Activated T-helper 17 cell treated with anti-CD3 and anti-CD28 coated beads, Interleukin-2, amount 50 U/mL, for 72 hours (primary cell): Measurements from ENCODE around the gene NEGR1. TPM values are rescaled to one million over a fixed set of nuclear protein-coding genes. Genes with fewer than 3 reads are reported as not detected.
"Not testable (repeated sequence)": the region's sequence is repeated elsewhere in the genome, so short reads cannot be mapped to it uniquely, and the experiment has no call there.

ENCODE experiments used
- ATAC-seq: fragments of 150-1000 bp; cut with Tn5 transposase; replicated peaks from 2 replicates; pipeline ENCODE4 v1.10.0; 2021; ENCODE audit warnings: mild to moderate bottlenecking, moderate library complexity
- H3K27ac Mint-ChIP-seq: one replicate; pipeline ENCODE4 v1.8.0; 2022; ENCODE audit warnings: mixed read lengths
- H3K27me3 Mint-ChIP-seq: one replicate; pipeline ENCODE4 v1.8.0; 2022; ENCODE audit warnings: mixed read lengths
- H3K36me3 Mint-ChIP-seq: one replicate; pipeline ENCODE4 v1.8.0; 2022; ENCODE audit warnings: low read depth, mild to moderate bottlenecking, mixed read lengths
- H3K4me1 Mint-ChIP-seq: one replicate; pipeline ENCODE4 v1.8.0; 2022; ENCODE audit warnings: mixed read lengths
- H3K4me3 Mint-ChIP-seq: one replicate; pipeline ENCODE4 v1.8.0; 2022; ENCODE audit warnings: mild to moderate bottlenecking, mixed read lengths
- H3K9me3 Mint-ChIP-seq: one replicate; pipeline ENCODE4 v1.8.0; 2022; ENCODE audit warnings: mixed read lengths
- total RNA-seq, 2 donors: library from RNA; stranded (reverse); gene quantifications; one replicate each; pipeline ENCODE4 v1.2.3, GENCODE V29; 2022

NEGR1 gene
- total RNA-seq, 2 donors from 2014 or later = not detected

DNA sequence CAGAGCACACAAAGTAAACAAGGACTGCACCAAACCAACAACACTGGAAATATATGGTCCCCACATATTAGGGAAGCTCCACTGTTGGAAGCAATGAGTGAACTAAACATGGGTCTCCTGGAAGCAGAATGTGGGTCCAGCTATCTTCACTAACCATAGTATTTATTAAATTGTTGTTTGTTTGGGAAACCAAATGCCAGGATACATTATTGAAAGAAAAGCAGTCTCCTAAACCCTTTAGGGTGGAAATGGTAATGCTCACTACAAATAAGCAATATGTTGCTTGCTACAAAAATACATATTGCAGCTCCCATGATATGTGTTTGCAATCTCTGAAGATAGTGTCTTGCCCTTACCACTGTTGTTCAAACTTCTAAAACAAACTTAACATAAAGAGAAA is 2.2 kb downstream of the NEGR1 start:
- Mint-ChIP-seq H3K36me3 (no peaks in the 10 kb centered on the region), H3K9me3 (no peaks in the 10 kb centered on the region), H3K27me3 (peaks cover 16% of the 10 kb centered on the region), H3K27ac (no peak overlapping the region), H3K4me1 (peaks cover 6% of the 10 kb centered on the region), H3K4me3 (no peak overlapping the region)
- no peak for ATAC-seq

DNA sequence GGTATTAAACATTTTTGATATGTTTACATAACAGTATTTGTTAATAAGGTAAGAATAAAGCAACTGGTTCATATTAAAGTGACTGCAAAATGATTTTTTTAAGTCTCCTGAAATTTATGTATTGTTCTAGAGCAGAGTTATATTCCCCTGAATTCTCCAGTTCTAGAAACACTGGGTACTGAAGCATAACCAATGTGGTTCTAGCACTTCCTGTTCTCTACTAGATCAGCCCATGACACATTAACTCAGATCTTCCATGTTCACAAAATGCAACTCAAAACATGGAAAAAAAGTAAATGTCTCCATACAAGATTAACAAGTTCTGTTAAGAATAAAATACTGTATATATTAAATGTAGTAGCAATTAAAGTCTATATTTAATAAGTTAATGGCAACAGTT is 3.9 kb downstream of the NEGR1 start:
- no peak for ATAC-seq
- no peak overlapping the region for H3K27ac Mint-ChIP-seq
- H3K27me3 Mint-ChIP-seq = peaks cover 16% of the 10 kb centered on the region
- no peak overlapping the region for H3K4me3 Mint-ChIP-seq
- no peaks in the 10 kb centered on the region for H3K36me3 Mint-ChIP-seq
- H3K4me1 Mint-ChIP-seq = peaks cover 6% of the 10 kb centered on the region
- no peaks in the 10 kb centered on the region for H3K9me3 Mint-ChIP-seq

DNA sequence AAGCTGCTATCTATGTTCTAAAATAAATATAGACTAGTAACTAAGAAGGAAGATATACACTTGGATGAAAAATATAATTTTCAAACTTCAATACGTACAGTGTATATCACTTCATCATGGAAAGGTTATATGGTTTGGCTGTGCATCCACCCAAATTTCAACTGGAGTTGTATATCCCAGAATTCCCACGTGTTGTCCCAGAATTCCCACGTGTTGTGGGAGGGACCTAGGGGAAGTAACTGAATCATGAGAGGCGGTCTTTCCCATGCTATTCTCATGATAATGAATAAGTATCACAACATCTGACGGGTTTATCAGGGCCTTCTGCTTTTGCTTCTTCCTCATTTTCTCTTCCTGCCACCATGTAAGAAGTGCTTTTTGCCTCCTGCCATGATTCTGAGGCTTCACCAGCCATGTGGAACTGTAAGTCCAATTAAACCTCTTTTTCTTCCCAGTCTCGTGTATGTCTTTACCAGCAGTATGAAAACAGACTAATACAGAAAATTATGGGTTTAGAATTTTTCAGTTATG is 10.7 kb downstream of the NEGR1 start:
- H3K4me3 Mint-ChIP-seq = no peak overlapping the region
- no peaks in the 10 kb centered on the region for H3K27me3 Mint-ChIP-seq
- no peaks in the 10 kb centered on the region for H3K4me1 Mint-ChIP-seq
- ATAC-seq = no peak
- no peak overlapping the region for H3K27ac Mint-ChIP-seq
- H3K36me3 Mint-ChIP-seq = no peaks in the 10 kb centered on the region
- H3K9me3 Mint-ChIP-seq = no peaks in the 10 kb centered on the region

DNA sequence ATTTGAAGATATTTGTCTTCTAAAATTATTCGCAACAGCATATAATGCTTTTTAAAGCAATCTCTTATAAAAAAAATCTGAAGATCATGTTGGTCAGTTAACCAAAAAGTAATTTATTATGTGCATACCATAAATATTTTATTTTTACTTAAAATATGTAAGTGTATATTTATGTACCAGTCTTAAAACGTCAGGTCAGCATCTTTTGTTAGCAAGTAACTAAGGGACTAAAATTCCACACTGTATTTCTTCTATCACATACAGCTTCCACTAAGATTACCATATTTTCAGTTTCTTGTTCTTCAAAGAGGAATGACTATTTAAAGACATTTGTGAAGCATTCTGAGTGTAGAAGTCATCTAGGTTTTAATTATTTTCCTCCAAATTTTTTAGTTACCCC is 19.6 kb downstream of the NEGR1 start:
- ATAC-seq = no peak
- H3K27ac Mint-ChIP-seq = no peak overlapping the region
- H3K4me1 Mint-ChIP-seq = no peaks in the 10 kb centered on the region
- no peaks in the 10 kb centered on the region for H3K36me3 Mint-ChIP-seq
- H3K27me3 Mint-ChIP-seq = no peaks in the 10 kb centered on the region
- H3K9me3 Mint-ChIP-seq = peaks cover 2% of the 10 kb centered on the region
- H3K4me3 Mint-ChIP-seq = no peak overlapping the region

DNA sequence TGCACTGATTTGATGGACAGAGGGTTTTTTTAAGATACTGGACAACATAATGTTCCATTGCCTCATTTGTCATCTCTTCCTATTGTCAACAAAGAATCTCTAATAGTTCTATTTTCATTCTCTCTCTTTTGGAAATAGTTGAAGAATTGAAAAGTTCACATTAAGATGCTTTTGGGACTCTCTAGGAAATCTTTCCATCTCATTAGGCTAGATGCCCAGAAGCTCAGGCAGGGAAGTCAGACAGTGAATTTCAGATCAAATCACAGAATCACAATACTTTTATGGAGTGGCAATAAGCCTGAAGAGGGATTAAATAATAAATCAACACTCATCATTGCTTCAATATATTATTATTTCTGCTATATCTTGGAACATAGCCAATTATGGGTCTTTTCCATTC is 29.2 kb downstream of the NEGR1 start:
- no peak for ATAC-seq
- Mint-ChIP-seq H3K27ac (no peak overlapping the region), H3K9me3 (peaks cover 8% of the 10 kb centered on the region), H3K4me3 (no peak overlapping the region), H3K4me1 (no peaks in the 10 kb centered on the region), H3K27me3 (no peaks in the 10 kb centered on the region), H3K36me3 (no peaks in the 10 kb centered on the region)

DNA sequence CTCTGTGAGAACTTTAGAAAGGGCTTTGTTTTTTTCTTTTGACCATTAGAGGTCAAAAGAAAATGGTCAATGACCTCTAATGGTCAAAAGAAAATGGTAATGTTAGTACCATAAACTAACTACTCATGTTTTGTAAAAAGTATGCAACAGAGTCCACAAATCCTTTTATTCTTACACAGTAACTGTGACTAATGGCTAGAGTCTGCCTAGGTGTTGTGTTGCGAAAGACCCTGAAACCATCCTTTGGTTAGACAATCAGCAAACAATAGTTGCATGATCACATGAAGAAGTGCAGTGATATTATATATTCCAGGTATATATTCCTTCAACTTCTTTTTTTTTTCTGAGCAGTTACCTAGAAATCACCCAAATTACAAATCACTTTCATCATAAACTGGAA is 40.9 kb downstream of the NEGR1 start:
- Mint-ChIP-seq H3K4me3 (no peak overlapping the region), H3K27me3 (no peaks in the 10 kb centered on the region), H3K9me3 (peaks cover 4% of the 10 kb centered on the region), H3K4me1 (no peaks in the 10 kb centered on the region), H3K27ac (no peak overlapping the region), H3K36me3 (no peaks in the 10 kb centered on the region)
- ATAC-seq = no peak

DNA sequence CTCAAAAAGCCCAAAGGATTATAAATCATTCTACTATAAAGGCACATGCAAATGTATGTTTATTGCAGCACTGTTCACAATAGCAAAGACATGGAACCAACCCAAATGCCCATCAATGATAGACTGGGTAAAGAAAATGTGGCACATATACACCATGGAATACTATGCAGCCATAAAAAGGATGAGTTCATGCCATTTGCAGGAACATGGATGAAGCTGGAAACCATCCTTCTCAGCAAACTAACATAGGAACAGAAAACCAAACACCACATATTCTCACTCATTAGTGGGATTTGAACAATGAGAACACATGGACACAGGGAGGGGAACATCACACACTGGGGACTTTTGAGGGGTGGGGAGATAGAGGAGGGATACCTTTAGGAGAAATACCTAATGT is 46.4 kb downstream of the NEGR1 start:
- not testable (repeated sequence) for H3K4me3 Mint-ChIP-seq, H3K27me3 Mint-ChIP-seq, H3K27ac Mint-ChIP-seq, H3K4me1 Mint-ChIP-seq, ATAC-seq, H3K36me3 Mint-ChIP-seq
- peaks cover 16% of the 10 kb centered on the region for H3K9me3 Mint-ChIP-seq

DNA sequence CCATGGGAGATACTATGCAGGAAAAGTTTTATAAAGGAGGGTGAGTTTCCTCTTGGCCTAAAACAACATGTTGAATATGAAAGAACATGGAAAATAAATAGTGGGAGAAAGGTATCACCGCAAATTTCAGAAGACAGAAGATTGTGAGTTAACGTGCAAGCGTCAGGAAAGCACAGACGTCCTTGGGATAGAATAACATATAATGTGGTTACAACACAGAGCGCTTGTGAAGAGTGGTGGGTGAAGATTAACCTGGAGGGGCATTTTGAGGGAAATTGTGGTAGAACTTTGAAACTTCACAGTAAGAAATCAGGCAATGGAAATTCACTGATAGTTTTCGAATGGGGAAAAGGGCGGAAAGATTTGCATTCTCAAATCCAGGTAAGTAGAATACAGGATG is 47.3 kb downstream of the NEGR1 start:
- Mint-ChIP-seq H3K36me3 (no peaks in the 10 kb centered on the region), H3K27ac (no peak overlapping the region), H3K27me3 (no peaks in the 10 kb centered on the region), H3K9me3 (peaks cover 14% of the 10 kb centered on the region), H3K4me3 (no peak overlapping the region), H3K4me1 (no peaks in the 10 kb centered on the region)
- ATAC-seq = no peak

DNA sequence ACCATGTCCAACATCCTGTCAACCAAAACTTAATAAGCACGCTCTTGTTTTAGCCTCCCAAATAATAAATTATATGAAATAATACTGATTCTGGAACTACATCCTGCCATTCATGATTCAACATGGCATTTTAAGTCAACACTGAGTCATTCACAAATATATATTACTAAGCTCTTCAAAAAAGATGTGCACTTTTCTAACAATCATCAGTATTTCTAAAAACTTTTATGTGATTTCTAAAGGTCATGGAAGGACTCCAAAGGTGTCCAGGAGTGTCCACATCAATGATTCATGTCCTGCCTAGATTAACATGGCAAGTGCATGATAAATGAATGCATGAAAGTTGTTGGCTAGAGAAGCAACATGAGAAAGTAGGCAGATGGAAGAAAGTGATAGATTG is 51.6 kb downstream of the NEGR1 start:
- Mint-ChIP-seq H3K27ac (no peak overlapping the region), H3K9me3 (peaks cover 16% of the 10 kb centered on the region), H3K4me3 (no peak overlapping the region), H3K27me3 (no peaks in the 10 kb centered on the region), H3K4me1 (no peaks in the 10 kb centered on the region), H3K36me3 (no peaks in the 10 kb centered on the region)
- no peak for ATAC-seq

DNA sequence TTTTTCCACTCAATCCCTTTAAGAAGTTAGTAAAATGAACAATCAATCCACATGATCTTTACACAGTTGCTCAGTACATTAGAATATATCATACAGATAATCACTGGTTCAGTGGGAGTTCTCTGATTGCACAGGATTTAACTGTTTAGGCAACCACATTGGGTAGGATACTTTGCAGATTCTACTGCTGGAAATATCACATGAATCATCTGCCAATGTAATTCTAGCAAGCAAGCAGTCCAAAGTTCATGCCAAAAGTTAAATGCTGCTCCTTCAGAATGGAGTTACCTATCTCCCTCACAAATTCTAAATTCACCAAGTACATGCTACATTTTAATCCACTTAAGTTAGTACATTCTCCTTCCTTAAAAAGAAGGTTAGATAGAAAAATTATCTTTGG is 52.4 kb downstream of the NEGR1 start:
- H3K27me3 Mint-ChIP-seq = no peaks in the 10 kb centered on the region
- H3K9me3 Mint-ChIP-seq = peaks cover 13% of the 10 kb centered on the region
- no peak for ATAC-seq
- no peak overlapping the region for H3K27ac Mint-ChIP-seq
- H3K4me1 Mint-ChIP-seq = no peaks in the 10 kb centered on the region
- no peaks in the 10 kb centered on the region for H3K36me3 Mint-ChIP-seq
- H3K4me3 Mint-ChIP-seq = no peak overlapping the region

DNA sequence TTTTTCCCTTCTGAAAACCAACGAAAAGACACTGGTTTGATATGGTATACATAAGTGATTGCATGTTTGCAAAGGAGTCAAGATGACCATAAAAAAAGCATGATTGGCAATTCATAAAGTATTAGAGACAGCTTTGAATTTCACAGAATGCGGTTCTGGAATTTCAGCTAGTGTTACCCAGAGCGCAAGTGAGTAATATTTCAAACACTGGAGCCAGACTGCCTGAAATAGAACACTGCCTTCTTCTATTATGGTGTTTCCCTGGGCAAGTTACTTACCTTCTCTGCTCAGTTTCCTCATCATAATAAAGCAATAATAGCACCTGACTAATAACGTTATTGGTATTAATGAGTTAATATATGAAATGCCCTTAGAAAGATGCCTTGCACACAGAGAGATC is 54.7 kb downstream of the NEGR1 start:
- Mint-ChIP-seq H3K4me3 (no peak overlapping the region), H3K27ac (no peak overlapping the region), H3K27me3 (no peaks in the 10 kb centered on the region), H3K9me3 (peaks cover 3% of the 10 kb centered on the region), H3K4me1 (no peaks in the 10 kb centered on the region), H3K36me3 (no peaks in the 10 kb centered on the region)
- ATAC-seq = no peak

DNA sequence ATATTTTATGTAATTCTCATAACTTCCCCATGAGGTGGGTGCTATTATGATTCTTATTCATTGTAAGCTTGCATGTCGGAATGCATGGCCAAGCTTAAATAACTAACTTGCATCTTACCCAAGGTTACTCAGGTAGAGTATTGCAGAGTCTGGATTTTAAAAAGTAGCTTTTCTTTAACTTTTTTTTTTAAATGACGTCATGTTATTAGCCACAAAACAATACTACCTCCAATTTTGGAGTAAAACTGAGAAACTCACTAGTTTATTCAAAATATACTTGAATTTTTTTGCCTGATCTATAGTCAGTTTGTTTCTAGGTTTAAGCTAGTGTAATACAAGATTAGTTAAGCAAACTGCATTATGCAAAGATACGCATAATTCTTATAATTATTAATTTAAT is 57.8 kb downstream of the NEGR1 start:
- Mint-ChIP-seq H3K27ac (no peak overlapping the region), H3K4me1 (no peaks in the 10 kb centered on the region), H3K4me3 (no peak overlapping the region), H3K36me3 (no peaks in the 10 kb centered on the region), H3K27me3 (no peaks in the 10 kb centered on the region), H3K9me3 (peaks cover 3% of the 10 kb centered on the region)
- no peak for ATAC-seq

DNA sequence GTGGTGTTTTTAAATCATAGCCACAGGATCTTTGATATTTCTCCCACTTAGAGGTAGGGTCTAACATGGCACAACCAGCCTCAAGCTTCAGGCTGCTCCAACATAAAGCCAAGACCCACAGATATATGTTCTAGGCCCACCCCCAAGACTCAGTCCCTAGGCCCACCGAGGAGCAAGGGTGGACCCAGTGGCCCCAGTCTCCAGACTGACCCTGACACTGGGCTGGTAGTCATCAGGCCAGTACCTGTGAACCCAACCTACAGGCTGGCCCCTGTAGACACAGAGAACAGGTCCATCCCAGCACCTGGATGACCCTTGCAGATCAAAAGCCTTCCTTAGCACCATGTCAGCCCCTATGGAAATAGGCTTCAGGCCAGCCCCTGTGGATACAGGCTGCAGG is 60.5 kb downstream of the NEGR1 start:
- no peak overlapping the region for H3K4me3 Mint-ChIP-seq
- H3K9me3 Mint-ChIP-seq = no peaks in the 10 kb centered on the region
- ATAC-seq = no peak
- H3K4me1 Mint-ChIP-seq = no peaks in the 10 kb centered on the region
- H3K27ac Mint-ChIP-seq = no peak overlapping the region
- no peaks in the 10 kb centered on the region for H3K27me3 Mint-ChIP-seq
- no peaks in the 10 kb centered on the region for H3K36me3 Mint-ChIP-seq

DNA sequence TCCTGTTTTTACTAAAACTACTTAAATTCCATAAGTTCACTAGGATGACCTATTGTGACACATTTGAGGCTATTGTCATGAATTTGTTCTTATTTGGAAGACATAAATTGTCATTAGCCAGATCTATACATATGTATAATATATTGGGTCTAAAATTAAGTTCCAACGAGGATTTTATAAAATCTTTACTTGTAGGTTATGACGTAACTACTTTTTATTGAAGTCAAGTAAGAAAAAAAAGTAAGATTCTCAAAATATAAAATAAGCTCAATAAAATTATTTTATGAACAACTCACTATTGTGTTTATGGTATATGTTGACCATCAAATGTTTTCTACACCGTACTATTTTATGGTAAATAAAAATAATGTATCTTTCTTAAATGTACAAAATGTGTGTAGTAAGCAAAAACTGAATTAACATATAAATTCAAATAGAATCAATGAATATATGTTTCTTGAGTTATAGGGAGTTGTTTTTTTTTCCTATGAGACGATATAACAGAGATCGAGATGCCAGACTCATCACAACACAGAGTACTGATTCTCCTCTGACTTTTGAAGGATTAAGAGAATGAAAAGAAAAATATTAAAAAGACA is 64.1 kb downstream of the NEGR1 start:
- no peak overlapping the region for H3K4me3 Mint-ChIP-seq
- H3K36me3 Mint-ChIP-seq = no peaks in the 10 kb centered on the region
- ATAC-seq = no peak
- no peaks in the 10 kb centered on the region for H3K9me3 Mint-ChIP-seq
- no peaks in the 10 kb centered on the region for H3K4me1 Mint-ChIP-seq
- no peaks in the 10 kb centered on the region for H3K27me3 Mint-ChIP-seq
- H3K27ac Mint-ChIP-seq = no peak overlapping the region

DNA sequence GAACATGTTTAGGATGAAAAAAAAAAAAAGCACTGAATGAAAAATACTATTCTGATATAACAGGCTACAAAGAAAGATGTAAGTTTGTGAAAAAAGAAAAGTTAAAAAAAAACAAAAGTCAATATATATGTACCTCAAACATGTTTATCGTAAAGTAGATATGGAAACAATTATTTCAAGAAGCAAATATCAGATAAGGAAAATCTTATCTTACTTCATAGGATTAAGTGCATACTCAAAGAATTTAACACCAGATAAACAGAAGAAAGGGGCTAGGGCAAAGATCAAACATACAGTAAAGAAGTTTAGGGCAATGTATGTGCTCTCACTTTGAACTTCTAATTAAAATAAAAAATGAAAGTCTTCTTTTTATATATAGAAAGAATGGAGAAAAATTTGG is 75.3 kb downstream of the NEGR1 start:
- Mint-ChIP-seq H3K36me3 (no peaks in the 10 kb centered on the region), H3K4me1 (no peaks in the 10 kb centered on the region), H3K27me3 (no peaks in the 10 kb centered on the region), H3K9me3 (no peaks in the 10 kb centered on the region), H3K27ac (no peak overlapping the region), H3K4me3 (no peak overlapping the region)
- no peak for ATAC-seq

DNA sequence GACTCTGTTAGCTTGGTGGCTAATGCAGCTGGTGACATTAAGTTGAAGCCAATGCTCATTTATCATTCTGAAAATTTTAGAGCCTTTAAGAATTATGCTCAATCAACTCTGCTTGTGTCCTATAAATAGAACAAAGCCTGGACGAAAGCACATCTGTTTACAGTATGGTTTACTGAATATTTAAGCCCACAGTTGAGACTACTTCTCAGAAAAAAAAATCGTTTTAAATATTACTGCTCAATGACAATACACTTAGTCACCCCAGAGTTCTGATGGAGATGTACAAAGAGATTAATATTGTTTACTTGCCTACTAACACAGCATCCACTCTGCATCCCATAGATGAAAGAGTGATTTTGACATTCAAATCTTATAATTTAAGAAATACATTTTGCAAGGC is 79.6 kb downstream of the NEGR1 start:
- ATAC-seq = no peak
- H3K36me3 Mint-ChIP-seq = no peaks in the 10 kb centered on the region
- no peaks in the 10 kb centered on the region for H3K27me3 Mint-ChIP-seq

More for the DNA sequence above, 79.6 kb downstream of the NEGR1 start:
- Mint-ChIP-seq H3K4me3 (no peak overlapping the region), H3K27ac (no peak overlapping the region), H3K9me3 (peaks cover 7% of the 10 kb centered on the region), H3K4me1 (no peaks in the 10 kb centered on the region)
